OCI-LY7 (cell line): ENCODE measurements around the gene RICTOR.

Source experiments
- EZH2phosphoT487 ChIP-seq: fragments of 200-600 bp; sonication (generic); IDR thresholded peaks from 2 replicates; pipeline ENCODE4 v1.6.1; 2018; ENCODE audit warnings: low read depth, borderline replicate concordance, mild to moderate bottlenecking, mixed run types, antibody characterized with exemption, low read length, moderate library complexity, mixed read lengths
- TF ChIP-seq, protein P1 (sequence below): fragments of 200-600 bp; sonication (generic); conservative IDR thresholded peaks from 2 replicates; pipeline ENCODE4 v1.5.1; 2014; ENCODE audit warnings: mild to moderate bottlenecking, antibody characterized with exemption, low read length, moderate library complexity, mixed read lengths

GRCh38 chr5:38936269-38936668 lies 137.9 kb downstream of the RICTOR start:
- TF ChIP-seq, protein P1, sequence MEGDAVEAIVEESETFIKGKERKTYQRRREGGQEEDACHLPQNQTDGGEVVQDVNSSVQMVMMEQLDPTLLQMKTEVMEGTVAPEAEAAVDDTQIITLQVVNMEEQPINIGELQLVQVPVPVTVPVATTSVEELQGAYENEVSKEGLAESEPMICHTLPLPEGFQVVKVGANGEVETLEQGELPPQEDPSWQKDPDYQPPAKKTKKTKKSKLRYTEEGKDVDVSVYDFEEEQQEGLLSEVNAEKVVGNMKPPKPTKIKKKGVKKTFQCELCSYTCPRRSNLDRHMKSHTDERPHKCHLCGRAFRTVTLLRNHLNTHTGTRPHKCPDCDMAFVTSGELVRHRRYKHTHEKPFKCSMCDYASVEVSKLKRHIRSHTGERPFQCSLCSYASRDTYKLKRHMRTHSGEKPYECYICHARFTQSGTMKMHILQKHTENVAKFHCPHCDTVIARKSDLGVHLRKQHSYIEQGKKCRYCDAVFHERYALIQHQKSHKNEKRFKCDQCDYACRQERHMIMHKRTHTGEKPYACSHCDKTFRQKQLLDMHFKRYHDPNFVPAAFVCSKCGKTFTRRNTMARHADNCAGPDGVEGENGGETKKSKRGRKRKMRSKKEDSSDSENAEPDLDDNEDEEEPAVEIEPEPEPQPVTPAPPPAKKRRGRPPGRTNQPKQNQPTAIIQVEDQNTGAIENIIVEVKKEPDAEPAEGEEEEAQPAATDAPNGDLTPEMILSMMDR: no peak
- no peak for TF ChIP-seq EZH2phosphoT487
